ENCODE results near the gene KCNAB1.
"Not testable (repeated sequence)": the region's sequence is repeated elsewhere in the genome, so short reads cannot be mapped to it uniquely, and the experiment has no call there.

KCNAB1 gene

DNA sequence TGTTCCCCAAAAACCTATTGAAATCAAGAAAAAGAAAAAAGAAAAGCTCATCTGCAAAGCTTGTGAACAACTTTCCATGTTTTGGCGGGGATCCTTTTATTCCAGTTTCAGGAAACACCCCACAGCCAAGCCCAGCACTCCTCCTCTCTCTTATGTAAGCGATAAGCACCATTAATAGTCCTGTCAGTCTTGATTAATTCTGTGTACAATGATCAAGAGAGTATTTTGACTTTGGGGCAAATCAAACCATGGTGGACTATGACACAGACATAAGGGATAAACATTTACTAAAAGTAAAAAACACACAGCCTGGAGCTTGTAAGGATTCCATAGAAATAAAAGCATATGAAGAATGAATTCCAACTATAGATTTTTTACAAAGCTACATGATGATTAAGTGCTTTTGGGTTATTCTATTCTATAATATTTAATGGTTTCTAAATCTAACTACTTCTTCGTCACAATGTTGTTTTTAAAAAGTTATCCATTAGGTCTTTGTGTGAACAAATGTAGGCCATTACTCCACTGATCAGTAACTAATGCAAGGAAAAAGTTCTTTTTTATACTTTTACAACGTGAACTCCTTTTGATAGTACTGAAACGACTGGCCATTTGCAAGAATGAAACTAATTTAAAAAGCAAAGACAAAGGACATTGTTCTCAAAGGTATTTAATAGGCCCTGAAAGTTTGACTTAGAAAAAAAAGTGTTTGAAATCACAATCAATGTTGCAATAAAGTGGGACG lies 106.5 kb downstream of the KCNAB1 start:
- DNase-seq = no peak

DNA sequence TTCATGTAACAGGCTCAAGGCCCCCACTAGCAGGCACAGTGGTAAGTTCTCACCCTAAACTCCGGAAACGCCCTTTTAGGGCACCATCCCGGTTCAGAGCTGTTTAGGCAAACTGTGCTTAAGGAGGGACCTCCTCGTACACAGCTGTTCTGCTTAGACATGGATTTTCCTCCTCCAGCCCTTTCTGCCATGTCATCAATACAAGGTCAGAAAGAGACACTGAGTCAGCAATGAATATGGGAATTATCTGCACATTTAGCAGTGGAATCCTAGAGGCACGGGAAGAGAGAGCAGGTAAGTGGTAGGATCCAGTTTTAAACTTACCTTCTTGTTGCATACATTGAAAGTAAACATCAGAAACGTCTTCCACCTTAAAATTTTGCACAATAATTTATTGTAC lies 107.3 kb downstream of the KCNAB1 start:
- DNase-seq = no peak

DNA sequence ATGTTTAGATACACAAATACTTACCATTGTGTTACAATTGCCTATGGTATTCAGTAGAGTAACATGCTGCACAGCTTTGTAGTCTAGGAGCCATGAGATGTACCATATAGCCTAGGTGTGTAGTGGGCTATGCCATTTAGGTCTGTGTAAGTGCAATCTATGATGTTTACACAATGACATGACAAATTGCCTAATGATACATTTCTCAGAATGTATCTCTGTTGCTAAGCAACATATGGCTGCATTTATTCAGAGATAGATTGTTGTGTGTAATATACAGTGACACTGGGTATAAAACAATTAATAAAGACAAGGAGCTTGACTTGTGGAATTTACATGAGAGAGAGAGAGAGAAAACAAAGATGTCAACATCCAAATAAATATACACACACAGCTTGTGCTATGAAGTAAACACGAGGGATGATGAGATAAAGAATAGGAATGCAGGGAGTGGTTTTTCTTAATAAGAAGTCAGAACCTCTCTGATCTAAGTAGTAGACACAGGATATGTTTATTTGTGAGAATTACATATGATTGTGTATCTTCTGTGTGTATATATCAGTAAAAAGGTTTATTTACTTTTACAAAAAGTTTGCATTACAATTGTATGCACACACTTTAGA lies 110.0 kb downstream of the KCNAB1 start:
- no peak for DNase-seq

DNA sequence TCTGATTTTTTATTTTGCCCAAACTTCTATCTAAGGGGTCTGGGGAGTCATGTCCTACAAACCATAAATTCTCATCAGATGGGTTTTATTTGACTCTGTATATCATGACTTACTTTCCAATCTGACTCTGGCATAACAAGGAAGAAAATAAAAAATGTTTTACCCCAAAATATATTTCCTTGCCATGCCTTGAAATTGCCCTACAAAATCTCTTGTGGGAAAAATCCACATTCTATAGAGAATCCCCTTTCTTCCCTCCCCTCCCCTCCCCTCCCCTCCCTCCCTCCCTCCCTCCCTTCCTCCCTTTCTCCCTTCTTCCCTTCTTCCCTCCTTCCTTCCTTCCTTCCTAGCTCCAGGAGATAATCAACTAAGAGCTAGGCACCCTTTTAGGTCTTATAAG lies 110.8 kb downstream of the KCNAB1 start:
- DNase-seq = not testable (repeated sequence)

DNA sequence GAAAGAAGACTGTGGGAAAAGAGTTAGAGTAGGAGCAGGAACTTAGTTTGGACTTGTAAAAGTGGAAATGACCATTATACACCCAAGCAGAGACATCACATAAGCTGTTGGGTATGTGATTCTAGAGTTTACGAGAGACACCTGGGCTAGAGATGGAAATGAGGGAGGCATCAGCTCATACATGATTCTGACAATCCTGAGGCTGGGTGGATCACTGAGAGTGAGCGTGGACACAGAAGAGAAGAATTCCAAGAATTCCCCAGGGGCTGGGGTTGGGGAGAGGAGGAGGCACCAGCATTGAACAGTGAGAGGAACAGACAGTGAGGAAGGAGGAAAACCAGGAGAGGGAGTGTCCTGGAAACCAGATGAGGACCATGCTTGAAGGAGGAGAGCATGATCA lies 113.5 kb downstream of the KCNAB1 start:
- DNase-seq = no peak

DNA sequence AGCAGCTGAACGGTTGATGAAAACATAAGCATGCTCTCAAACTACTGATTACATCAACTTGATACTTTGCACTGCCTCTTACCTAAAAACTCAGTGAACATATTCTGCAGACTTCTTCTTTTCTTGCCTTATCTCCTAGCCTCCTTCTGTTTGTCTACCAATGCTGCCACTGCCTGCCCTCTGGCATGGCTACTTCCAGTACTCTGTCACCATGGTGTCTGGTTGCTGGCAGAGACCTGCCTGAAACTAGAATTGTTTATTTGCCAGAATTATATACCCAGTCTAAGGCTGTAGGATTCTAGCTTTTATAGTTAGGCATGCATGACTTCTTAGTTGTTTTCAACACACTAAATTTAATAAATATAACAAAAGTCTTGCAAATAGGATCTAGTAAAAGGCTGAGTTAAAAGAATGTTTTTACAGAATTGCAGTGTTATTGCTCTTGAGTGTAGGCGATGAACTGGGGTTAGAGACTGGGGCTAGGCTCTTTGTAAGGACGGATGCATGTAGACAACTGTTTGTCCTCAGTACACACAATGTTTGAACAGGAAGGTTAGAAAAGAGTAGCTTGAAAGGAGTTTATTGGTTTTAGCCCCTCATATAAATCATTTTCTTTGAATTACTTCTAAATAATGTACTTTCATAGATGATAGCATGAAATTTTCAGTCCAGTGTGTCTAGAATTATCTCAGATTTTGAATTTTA lies 116.3 kb downstream of the KCNAB1 start:
- no peak for DNase-seq

DNA sequence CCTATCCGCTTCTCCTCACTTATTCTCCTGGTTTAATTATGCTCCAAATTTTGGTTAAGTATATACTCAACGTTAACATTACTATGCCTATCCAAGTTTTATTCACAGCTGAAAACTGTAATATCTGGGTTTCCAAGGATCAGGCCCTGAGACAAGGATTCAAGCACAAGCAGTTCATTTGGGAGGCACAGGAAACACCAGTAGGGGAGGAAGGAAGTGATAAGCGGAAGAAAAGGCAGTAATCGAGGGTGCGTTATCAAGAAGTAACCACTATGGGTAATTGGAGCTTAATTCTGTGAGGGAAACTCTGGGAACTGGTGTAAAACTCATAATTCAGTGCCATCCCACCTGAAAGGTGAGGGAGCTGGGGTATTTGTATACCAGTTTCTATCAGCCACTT lies 120.3 kb downstream of the KCNAB1 start:
- no peak for DNase-seq

DNA sequence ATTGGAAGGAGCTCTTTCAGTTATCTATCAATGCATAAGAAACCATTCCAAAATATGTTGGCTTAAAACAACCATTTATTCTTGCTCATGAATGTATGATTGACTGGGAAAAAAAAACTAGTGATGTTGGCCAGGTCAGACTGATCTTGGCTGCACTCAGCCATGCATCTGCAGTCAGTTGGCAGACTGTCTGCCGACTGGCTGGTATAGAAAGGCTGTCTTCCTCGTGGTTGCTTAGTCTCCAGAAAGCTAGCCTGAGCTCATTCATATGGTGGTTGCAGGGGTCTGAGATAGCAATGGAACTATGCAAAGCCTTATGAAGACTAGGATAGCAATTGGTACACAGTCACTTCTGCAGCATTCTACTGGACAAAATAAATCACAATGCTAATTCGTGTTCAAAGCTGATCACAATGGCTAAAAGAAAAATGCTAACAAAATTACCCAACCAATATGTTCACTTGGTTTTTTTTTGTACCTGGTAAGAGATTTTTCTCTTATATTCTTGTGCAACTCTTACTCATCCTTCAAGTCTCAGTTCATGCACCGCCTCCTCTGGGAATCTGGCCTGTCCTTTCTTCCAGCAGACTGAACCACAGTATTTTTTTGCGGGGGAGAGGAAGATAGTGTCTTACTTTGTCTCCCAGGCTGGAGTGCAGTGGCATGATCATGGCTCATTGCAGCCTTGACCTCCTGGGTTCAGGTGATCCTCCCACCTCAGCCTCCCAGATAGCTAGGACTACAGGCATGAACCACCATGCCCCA lies 126.8 kb downstream of the KCNAB1 start:
- no peak for DNase-seq

DNA sequence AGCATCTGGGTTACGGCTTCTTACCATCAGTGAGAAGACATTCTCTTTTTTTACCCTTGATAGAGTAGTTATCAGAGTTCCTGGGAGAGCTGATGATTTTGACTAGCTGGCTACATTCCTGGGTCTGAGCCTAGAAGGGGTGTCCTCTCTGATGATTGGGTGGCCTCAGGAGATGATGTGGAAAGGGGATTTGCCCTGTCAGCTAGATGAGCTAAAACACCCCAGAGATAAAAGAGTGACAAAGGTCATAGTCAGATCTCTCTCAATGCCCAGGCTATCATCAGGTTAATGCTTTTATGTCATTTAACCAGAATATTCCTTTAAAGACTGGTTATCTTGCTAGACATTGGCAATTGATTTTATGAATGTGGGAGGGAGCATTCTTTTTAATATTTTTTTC lies 130.2 kb downstream of the KCNAB1 start:
- no peak for DNase-seq

DNA sequence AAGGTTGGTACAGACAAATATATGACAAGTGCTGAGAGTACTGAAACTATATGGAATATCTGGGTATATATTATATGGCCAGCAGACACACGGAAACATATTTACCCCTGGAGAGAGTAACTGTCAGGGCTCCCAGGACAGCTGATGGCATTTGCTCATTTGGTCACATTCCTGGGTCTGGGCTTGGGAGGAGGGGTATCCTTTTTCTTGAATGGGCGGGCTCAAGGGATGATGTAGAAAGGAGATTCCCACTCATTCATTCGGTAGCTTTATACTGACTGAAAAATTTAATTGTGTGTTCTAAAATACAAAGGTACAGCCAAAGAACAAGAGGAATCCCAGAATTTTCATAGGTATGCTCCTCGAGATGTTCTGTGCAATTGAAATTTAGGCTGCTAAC lies 131.0 kb downstream of the KCNAB1 start:
- no peak for DNase-seq

DNA sequence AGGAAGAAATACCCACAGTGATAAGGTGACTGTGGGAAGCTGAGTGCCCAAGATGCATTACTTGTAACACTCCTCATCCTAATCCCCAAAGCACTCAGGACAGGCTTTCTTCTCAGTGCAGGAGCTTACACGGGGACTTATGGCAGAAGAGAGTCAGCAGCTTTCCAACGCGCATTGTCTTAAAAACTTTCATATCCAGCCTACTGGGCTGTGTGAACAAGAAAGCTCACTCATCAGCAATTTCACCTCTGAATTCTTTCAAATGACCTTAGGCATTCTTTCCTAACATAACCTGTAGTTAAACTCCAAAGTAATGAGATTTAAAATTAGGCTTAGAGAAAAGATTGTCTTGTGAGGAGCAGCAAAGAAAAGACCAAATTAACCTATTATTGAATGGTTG lies 132.3 kb downstream of the KCNAB1 start:
- no peak for DNase-seq

DNA sequence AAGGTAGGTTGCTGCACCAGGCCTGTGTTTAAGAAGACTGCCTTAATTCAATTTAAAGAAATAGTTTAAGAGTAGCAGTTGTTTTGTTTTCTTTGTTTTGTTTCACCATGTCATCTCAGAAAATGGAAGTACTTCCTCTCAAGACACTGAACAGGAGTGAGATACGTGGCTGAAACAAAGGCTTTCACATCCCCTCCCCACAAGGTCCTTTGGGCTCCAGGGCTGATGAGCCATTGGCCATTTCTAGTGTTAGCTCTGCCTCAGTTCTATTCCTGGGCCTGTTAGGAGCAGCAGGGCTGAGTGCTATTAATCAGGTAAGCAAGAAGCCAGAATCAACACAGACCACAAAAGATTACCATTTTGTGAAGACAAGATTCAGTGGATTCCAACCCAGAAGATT lies 132.8 kb downstream of the KCNAB1 start:
- no peak for DNase-seq

DNA sequence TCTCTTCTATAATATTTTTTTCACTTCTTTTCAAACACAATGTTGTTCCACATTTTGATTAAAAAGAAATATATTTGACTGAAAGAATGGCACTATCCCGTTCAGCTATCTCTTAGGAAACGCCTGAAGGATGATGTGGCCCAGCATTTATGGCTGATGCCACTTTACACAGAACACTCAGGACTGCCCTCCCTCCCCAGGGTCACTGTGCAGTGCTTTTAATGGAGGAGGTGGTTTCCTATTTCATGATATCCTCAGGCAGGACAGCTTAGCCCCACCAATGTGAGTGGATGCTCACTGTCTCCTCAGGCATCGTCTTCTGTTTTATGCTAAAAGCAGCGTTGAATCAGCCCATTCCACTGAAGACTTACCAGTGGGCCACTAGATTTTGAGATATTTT lies 135.9 kb downstream of the KCNAB1 start:
- DNase-seq = no peak

DNA sequence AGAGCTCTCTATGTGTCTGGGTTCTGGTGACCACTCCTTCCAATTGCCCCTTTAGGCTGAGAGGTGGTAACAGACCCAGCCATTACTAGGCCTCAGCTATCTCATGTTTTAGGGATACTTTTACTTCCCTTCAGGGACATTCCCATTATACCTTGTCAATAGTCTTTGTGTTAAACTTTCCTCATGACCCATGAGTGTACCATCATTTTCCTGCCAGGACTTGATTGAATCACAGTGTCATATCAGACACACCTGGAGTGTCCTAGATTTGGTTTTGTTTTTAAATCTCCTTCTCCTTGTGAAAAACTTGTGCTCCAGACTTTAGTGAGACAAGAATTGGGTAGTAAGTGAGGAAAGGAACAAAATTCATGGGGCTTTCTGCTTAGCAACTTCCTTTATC lies 136.6 kb downstream of the KCNAB1 start:
- no peak for DNase-seq

DNA sequence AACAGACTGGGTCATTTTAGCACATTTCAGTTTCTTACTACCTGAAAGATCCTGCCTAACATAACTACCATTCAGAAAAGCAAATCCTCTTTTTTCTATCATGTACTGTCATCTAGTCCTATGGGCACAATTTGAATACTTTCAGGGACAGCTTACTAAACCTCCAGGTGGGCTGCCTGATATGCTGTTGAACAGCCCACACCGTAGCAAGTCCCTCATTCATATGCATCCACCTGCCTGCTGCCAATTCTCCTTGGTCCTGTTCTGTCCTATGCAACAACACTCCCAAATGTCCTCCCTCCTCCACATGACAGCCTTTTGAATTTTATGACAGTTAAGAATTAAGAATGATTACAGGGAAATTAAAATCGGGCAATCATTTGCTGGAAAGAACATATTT lies 137.9 kb downstream of the KCNAB1 start:
- no peak for DNase-seq

DNA sequence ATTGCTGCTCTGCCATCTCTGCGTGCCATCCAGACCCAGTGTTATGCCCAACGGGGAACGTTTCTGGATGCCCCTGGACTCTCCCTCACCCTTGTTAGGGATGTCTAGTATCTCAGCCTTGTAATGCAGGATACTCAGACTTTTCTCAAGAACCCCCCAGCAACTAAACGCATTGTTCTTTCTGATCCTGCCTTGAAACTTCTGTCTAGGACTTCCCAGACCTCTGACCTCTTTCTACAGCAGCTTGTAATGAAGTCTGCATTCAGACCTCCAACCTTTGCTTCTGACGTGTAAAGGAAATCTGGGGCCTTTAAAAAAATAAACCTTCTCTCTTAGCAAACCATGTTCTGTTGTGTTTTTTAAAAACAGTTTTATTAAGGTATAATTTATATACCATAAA lies 139.5 kb downstream of the KCNAB1 start:
- no peak for DNase-seq

DNA sequence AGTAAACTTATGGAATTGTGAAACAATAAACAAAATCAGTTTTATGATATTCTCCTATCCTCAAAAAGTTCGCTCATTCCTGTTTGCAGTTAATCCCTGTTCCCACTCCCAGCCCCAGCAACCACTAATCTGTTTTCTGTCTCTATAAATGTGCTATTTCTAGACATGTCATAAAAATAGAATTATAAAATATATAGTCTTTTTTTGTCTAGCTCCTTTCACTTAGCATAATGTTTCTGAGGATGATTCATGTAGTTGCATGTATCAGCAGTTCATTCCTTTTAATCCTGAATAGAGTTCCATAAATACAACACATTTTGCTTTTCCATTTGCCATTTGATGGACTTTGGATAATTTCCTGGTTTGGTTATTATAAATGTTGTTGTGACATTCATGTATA lies 140.0 kb downstream of the KCNAB1 start:
- DNase-seq = no peak

DNA sequence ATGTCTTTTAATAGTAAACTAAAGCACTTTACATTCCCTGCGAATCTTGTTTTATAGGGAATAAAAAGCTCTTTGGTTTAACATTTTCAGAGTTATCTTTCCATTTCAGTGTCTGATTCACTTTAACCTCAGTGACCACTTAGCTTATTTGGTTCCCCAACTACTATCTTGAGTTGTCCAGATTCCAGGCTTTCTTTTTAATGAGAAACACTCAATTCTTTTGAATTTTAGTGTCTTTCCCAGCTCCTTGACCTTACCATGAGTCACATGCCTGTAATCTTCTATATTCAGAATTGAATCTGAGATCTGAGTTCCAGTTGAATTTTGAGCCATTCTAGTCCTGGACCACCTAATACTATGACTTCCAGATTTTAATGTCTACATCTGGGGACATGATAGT lies 144.4 kb downstream of the KCNAB1 start:
- DNase-seq = no peak

DNA sequence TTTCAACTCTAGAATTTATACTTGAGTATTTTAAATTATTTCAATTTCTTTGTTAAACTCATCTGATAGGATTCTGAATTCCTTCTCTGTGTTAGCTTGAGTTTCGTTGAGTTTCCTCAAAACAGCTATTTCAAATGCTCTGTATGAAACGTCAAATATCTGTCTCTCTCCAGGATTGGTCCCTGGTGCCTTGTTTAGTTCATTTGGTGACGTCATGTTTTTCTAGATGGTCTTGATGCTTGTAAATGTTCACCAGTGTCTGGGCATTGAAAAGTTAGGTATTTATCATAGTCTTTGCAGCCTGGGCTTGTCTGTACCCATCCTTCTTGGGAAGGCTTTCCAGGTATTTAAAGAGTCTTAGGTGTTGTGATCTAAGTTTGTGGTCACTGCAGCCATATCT lies 151.1 kb downstream of the KCNAB1 start:
- no peak for DNase-seq

DNA sequence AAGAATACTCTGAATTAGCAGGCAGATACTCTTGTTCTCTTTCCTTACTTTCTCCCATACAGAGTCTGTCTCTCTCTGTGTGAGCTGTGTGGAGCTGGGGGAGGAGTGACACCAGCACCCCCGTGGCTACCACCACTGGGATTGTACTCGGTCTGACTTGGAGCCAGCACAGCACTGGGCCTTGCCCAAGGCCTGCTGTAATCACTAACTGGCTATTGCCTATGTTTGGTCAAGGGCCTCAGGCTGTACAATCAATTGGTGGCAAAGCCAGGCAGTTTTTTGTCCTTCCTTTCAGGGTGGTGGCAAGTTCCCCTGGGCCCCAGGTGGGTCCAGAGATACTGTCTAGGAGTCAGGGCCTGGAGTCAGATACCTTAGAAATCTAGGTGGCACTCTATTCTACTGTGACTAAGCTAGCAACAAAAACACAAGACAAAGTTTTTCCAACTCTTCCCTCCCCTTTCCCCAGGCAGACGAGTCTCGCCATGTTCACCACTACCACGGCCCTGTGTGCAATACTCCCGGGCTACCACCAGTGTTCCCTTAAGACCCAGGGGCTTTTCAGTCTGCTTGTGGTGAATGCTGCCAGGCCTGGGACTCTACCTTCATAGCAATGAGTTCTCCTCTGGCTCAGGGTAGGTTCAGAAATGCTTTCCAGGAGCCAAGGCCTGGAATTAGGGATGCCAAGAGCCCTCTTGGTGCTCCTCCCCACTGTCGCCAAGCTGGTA lies 151.8 kb downstream of the KCNAB1 start:
- DNase-seq = no peak

DNA sequence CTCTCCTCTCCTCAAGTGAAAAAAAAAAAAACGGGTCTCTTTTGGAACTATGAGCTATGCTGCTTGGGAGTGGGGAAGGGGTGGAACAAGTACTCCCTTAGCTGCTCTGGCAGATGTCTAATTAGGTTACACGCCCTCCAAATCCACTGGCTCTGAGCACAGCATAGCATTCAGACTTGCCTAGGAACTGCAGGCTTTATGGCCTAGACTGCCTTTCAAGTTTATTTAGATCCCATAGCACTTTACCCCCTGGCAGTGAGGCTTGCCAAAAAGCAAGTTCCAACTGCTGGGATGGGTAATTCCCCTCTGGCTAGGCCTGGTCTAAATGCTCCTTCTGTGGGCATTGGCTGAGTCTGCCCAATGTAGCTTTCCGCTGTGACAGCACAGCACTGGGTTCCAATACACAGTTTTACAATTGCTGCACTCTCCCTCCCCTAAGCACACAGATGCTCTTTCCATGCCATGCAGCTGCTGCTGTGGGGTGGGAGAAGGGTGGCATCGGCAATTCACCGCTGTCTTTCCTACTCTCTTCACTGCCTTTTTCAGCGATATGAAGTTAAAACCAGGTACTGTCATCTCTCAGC lies 152.8 kb downstream of the KCNAB1 start:
- no peak for DNase-seq

DNA sequence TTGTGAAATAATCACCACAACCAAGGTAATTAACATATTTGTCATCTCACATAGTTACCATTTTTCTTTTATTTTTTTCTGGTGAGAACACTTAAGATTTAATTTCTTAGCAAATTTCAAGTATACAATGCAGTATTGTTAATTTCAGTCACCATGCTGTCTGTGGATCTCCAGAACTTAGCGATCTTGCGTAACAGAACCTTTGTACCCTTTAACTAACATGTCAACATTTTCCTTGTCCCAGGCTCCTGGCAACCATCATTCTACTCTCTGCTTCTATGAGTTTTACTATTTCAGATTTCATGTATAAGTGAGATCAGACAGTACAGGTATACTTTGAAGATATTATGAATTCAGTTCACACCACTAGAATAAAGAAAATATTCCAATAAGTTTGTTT lies 154.4 kb downstream of the KCNAB1 start:
- no peak for DNase-seq

DNA sequence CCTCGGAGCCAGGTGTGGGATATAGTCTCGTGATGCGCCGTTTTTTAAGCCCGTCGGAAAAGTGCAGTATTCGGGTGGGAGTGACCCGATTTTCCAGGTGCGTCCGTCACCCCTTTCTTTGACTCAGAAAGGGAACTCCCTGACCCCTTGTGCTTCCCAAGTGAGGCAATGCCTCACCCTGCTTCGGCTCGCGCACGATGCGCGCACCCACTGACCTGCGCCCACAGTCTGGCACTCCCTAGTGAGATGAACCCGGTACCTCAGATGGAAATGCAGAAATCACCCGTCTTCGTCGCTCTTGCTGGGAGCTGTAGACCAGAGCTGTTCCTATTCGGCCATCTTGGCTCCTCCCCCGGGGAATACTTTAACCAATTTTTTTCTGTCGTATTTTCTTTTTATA lies 164.3 kb downstream of the KCNAB1 start:
- not testable (repeated sequence) for DNase-seq

Measured in DMS79 (cell line).